HepG2 (cell line): ENCODE measurements around the gene H1-8.

Experiments
- HOXA5 ChIP-seq: sonication (generic); formaldehyde crosslinking; IDR thresholded peaks from 2 replicates; pipeline ENCODE4 v1.4.0; 2020; ENCODE audit warnings: missing genetic modification reagents
- MYC ChIP-seq: sonication (generic); formaldehyde crosslinking; IDR thresholded peaks from 2 replicates; pipeline ENCODE4 v1.9.0; 2021; ENCODE audit warnings: missing genetic modification reagents, borderline replicate concordance
- XBP1 ChIP-seq: sonication (generic); formaldehyde crosslinking; IDR thresholded peaks from 2 replicates; pipeline ENCODE4 v1.5.0; 2020; ENCODE audit warnings: missing genetic modification reagents
- ZNF549 ChIP-seq: sonication (generic); formaldehyde crosslinking; IDR thresholded peaks from 2 replicates; pipeline ENCODE4 v1.5.0; 2020; ENCODE audit warnings: missing genetic modification reagents
- ZNF580 ChIP-seq: IDR thresholded peaks from 2 replicates; pipeline ENCODE4 v1.6.1; 2016; ENCODE audit warnings: low read depth, borderline replicate concordance
- TF ChIP-seq, protein P1 (sequence below): sonication (generic); formaldehyde crosslinking; IDR thresholded peaks from 2 replicates; pipeline ENCODE4 v1.5.0; 2020; ENCODE audit warnings: mild to moderate bottlenecking, missing genetic modification reagents, moderate library complexity

DNA sequence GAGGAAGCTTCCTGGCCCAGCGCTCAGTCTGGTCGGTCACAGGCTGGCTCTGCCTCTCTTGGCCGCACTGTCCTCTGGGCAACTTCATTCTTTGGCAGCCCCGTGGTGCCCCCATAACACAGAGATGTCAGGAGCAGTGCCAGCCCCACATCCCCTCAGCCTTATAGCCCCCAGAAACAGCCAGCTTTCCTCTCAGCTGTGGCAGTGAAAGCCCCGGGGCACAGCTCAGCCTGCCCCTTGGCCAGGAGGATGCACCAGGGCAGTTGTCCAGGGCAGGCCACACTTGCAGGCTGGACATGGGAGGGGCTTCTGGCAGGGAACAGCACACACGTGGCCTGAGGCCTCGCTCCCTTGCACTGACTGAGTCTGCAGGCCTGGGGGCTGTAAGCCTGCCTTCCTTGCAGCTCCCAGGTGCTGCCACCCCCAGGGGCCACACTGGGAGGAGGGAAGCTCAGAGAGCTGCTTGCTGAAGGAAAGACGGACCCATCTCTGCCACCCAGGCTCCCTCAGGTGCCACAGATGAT lies 24.9 kb upstream of the H1-8 start:
- TF ChIP-seq XBP1 (CRISPR knock-in tag), result no peak
- TF ChIP-seq ZNF580 (CRISPR knock-in tag), result no peak
- TF ChIP-seq ZNF549 (CRISPR knock-in tag), result no peak
- no peak for TF ChIP-seq HOXA5 (CRISPR knock-in tag)
- no peak for TF ChIP-seq MYC (CRISPR knock-in tag)
- TF ChIP-seq, protein P1, sequence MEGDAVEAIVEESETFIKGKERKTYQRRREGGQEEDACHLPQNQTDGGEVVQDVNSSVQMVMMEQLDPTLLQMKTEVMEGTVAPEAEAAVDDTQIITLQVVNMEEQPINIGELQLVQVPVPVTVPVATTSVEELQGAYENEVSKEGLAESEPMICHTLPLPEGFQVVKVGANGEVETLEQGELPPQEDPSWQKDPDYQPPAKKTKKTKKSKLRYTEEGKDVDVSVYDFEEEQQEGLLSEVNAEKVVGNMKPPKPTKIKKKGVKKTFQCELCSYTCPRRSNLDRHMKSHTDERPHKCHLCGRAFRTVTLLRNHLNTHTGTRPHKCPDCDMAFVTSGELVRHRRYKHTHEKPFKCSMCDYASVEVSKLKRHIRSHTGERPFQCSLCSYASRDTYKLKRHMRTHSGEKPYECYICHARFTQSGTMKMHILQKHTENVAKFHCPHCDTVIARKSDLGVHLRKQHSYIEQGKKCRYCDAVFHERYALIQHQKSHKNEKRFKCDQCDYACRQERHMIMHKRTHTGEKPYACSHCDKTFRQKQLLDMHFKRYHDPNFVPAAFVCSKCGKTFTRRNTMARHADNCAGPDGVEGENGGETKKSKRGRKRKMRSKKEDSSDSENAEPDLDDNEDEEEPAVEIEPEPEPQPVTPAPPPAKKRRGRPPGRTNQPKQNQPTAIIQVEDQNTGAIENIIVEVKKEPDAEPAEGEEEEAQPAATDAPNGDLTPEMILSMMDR (CRISPR knock-in tag), result no peak
